GM12878 (cell line): ENCODE results near the gene ZMIZ1. TPM values are rescaled to one million over a fixed set of nuclear protein-coding genes. Genes with fewer than 3 reads are reported as not detected.

Experiments
- BMI1 ChIP-seq: fragments of 450-650 bp; IDR thresholded peaks from 2 replicates; pipeline ENCODE4 v1.6.1; 2016; ENCODE audit warnings: mild to moderate bottlenecking, moderate library complexity, borderline replicate concordance
- EZH2 ChIP-seq: IDR thresholded peaks from 2 replicates; pipeline ENCODE4 v1.6.1; 2012; ENCODE audit warnings: low read depth, mild to moderate bottlenecking, control low read depth, inconsistent platforms, low read length, borderline replicate concordance; ENCODE audit not compliant: control insufficient read depth
- GABPA ChIP-seq: IDR thresholded peaks from 2 replicates; pipeline ENCODE4 v1.6.1; 2014; ENCODE audit warnings: antibody characterized with exemption, low read depth, mild to moderate bottlenecking, inconsistent platforms
- HCFC1 ChIP-seq: fragments of 150-350 bp; IDR thresholded peaks from 2 replicates; pipeline ENCODE4 v1.6.1; 2014; ENCODE audit warnings: low read length
- HDGF ChIP-seq: fragments of 450-650 bp; IDR thresholded peaks from 2 replicates; pipeline ENCODE4 v1.6.1; 2016; ENCODE audit warnings: antibody characterized with exemption
- IKZF1 ChIP-seq: fragments of 450-650 bp; conservative IDR thresholded peaks from 2 replicates; pipeline ENCODE4 v1.6.1; 2017; ENCODE audit warnings: antibody characterized with exemption, mild to moderate bottlenecking
- LARP7 ChIP-seq: fragments of 450-650 bp; IDR thresholded peaks from 2 replicates; pipeline ENCODE4 v1.6.1; 2017; ENCODE audit warnings: mild to moderate bottlenecking
- MYC ChIP-seq: IDR thresholded peaks from 2 replicates; pipeline ENCODE4 v1.6.1; 2011; ENCODE audit warnings: mild to moderate bottlenecking, low read length, moderate library complexity, inconsistent platforms; ENCODE audit not compliant: insufficient read depth, insufficient replicate concordance, insufficient read length, severe bottlenecking
- NFIC ChIP-seq: IDR thresholded peaks from 2 replicates; pipeline ENCODE4 v1.6.1; 2012; ENCODE audit warnings: low read depth, mild to moderate bottlenecking, inconsistent platforms, low read length, moderate library complexity
- NFYB ChIP-seq: IDR thresholded peaks from 2 replicates; pipeline ENCODE4 v1.6.1; 2011; ENCODE audit warnings: low read depth, mild to moderate bottlenecking, low read length, improper control_type of control experiment, moderate library complexity; ENCODE audit not compliant: insufficient read depth
- POLR2A ChIP-seq: IDR thresholded peaks from 2 replicates; pipeline ENCODE4 v1.6.1; 2011; ENCODE audit warnings: low read depth, mild to moderate bottlenecking, low read length
- POLR2AphosphoS2 ChIP-seq: IDR thresholded peaks from 2 replicates; pipeline ENCODE4 v1.6.1; 2011; ENCODE audit warnings: low read depth, mild to moderate bottlenecking, low read length, improper control_type of control experiment, moderate library complexity
- POLR2AphosphoS5 ChIP-seq: IDR thresholded peaks from 2 replicates; pipeline ENCODE4 v1.6.1; 2011; ENCODE audit warnings: mild to moderate bottlenecking, low read length, inconsistent platforms
- RAD51 ChIP-seq: fragments of 450-650 bp; IDR thresholded peaks from 2 replicates; pipeline ENCODE4 v1.6.1; 2016; ENCODE audit warnings: moderate library complexity, mild to moderate bottlenecking, inconsistent platforms
- RELB ChIP-seq: fragments of 450-650 bp; IDR thresholded peaks from 2 replicates; pipeline ENCODE4 v1.6.1; 2017; ENCODE audit warnings: low read depth, mild to moderate bottlenecking, moderate library complexity
- SMAD1 ChIP-seq: fragments of 450-650 bp; IDR thresholded peaks from 2 replicates; pipeline ENCODE4 v1.6.1; 2018; ENCODE audit warnings: mild to moderate bottlenecking, low read depth; ENCODE audit not compliant: partially characterized antibody
- SP1 ChIP-seq: IDR thresholded peaks from one replicate; pipeline ENCODE4 v1.6.1; 2011; ENCODE audit warnings: low read depth, low read length
- TCF12 ChIP-seq: IDR thresholded peaks from 2 replicates; pipeline ENCODE4 v1.6.1; 2011; ENCODE audit warnings: low read depth, mild to moderate bottlenecking, low read length
- WRNIP1 ChIP-seq: IDR thresholded peaks from 2 replicates; pipeline ENCODE4 v1.6.1; 2011; ENCODE audit warnings: low read depth, low read length, improper control_type of control experiment, borderline replicate concordance
- ZBED1 ChIP-seq: IDR thresholded peaks from 2 replicates; pipeline ENCODE4 v1.6.1; 2016; ENCODE audit warnings: borderline replicate concordance
- ZNF24 ChIP-seq: fragments of 450-650 bp; IDR thresholded peaks from 2 replicates; pipeline ENCODE4 v1.6.1; 2017; ENCODE audit warnings: antibody characterized with exemption, mild to moderate bottlenecking
- polyA plus RNA-seq, 11 experiments: library from polyadenylated mRNA; depleted of rRNA in 4 of 11; unstranded in 6 of 11; stranded (reverse) in 5 of 11; fragments of >200 nt; fragmentation: Nextera tagmentation in 4 of 11; fragmentation: Illumina TruSeq in 1 of 11; extraction: Ambion mirVana in 4 of 11; extraction: Trizol in 1 of 11; gene quantifications; 1 replicate in 1 of 11; 2 replicates in 10 of 11; pipeline versions ENCODE4 v1.2.1 to v1.2.3, GENCODE V29; 2011 to 2016; ENCODE audit warnings: inconsistent platforms in 2 of 11, missing spikeins in 2 of 11, low read depth in 1 of 11
- total RNA-seq, 4 experiments: library from RNA; depleted of rRNA in 3 of 4; stranded (reverse); fragments of >200 nt in 3 of 4; fragmentation: Illumina TruSeq in 1 of 4; extraction: Trizol in 1 of 4; gene quantifications; 2 replicates each; pipeline versions ENCODE4 v1.2.1 to v1.2.3, GENCODE V29; 2013 to 2021
- TF ChIP-seq, protein P1 (sequence below): fragments of 450-650 bp; IDR thresholded peaks from 2 replicates; pipeline ENCODE4 v1.6.1; 2017; ENCODE audit warnings: antibody characterized with exemption, mild to moderate bottlenecking, moderate library complexity
- TF ChIP-seq, protein P2 (sequence below): fragments of 450-650 bp; IDR thresholded peaks from 2 replicates; pipeline ENCODE4 v1.6.1; 2017; ENCODE audit warnings: mild to moderate bottlenecking, moderate library complexity

Gene ZMIZ1
- total and polyA plus RNA-seq, 10 of the 15 experiments (the other 5 are each of a cell fraction or from before 2014, with no cell fraction given) = 3.1 to 82.3 (median 14.9) TPM

GRCh38 chr10:79249186-79250121 is 180.7 kb downstream of the ZMIZ1 start (continued):
- TF ChIP-seq POLR2AphosphoS2 = no peak
- TF ChIP-seq IKZF1 = peak; percentile 49; the same call in 1 of the 2 replicates
- peak; percentile 91; the same call in 1 of the 2 replicates for TF ChIP-seq ZBED1
- TF ChIP-seq LARP7 = peak; percentile 31; the same call in 1 of the 2 replicates
- TF ChIP-seq RAD51 = no peak
- TF ChIP-seq NFYB = no peak
- TF ChIP-seq NFIC = no peak
- peak; percentile 68; the same call in 1 of the 2 replicates for TF ChIP-seq TCF12
- peak; percentile 35; the same call in 1 of the 2 replicates for TF ChIP-seq HDGF
- no peak for TF ChIP-seq BMI1
- no peak for TF ChIP-seq MYC
- no peak for TF ChIP-seq EZH2
- TF ChIP-seq ZNF24 = no peak
- TF ChIP-seq WRNIP1 = no peak
- TF ChIP-seq POLR2A = peak; percentile 62
- TF ChIP-seq HCFC1 = no peak
- no peak for TF ChIP-seq SP1
- no peak for TF ChIP-seq SMAD1
- no peak for TF ChIP-seq RELB
- TF ChIP-seq GABPA = no peak
- TF ChIP-seq, protein P1, sequence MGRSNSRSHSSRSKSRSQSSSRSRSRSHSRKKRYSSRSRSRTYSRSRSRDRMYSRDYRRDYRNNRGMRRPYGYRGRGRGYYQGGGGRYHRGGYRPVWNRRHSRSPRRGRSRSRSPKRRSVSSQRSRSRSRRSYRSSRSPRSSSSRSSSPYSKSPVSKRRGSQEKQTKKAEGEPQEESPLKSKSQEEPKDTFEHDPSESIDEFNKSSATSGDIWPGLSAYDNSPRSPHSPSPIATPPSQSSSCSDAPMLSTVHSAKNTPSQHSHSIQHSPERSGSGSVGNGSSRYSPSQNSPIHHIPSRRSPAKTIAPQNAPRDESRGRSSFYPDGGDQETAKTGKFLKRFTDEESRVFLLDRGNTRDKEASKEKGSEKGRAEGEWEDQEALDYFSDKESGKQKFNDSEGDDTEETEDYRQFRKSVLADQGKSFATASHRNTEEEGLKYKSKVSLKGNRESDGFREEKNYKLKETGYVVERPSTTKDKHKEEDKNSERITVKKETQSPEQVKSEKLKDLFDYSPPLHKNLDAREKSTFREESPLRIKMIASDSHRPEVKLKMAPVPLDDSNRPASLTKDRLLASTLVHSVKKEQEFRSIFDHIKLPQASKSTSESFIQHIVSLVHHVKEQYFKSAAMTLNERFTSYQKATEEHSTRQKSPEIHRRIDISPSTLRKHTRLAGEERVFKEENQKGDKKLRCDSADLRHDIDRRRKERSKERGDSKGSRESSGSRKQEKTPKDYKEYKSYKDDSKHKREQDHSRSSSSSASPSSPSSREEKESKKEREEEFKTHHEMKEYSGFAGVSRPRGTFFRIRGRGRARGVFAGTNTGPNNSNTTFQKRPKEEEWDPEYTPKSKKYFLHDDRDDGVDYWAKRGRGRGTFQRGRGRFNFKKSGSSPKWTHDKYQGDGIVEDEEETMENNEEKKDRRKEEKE = no peak
- peak; percentile 66; the same call in 1 of the 2 replicates for TF ChIP-seq POLR2AphosphoS5
- TF ChIP-seq, protein P2, sequence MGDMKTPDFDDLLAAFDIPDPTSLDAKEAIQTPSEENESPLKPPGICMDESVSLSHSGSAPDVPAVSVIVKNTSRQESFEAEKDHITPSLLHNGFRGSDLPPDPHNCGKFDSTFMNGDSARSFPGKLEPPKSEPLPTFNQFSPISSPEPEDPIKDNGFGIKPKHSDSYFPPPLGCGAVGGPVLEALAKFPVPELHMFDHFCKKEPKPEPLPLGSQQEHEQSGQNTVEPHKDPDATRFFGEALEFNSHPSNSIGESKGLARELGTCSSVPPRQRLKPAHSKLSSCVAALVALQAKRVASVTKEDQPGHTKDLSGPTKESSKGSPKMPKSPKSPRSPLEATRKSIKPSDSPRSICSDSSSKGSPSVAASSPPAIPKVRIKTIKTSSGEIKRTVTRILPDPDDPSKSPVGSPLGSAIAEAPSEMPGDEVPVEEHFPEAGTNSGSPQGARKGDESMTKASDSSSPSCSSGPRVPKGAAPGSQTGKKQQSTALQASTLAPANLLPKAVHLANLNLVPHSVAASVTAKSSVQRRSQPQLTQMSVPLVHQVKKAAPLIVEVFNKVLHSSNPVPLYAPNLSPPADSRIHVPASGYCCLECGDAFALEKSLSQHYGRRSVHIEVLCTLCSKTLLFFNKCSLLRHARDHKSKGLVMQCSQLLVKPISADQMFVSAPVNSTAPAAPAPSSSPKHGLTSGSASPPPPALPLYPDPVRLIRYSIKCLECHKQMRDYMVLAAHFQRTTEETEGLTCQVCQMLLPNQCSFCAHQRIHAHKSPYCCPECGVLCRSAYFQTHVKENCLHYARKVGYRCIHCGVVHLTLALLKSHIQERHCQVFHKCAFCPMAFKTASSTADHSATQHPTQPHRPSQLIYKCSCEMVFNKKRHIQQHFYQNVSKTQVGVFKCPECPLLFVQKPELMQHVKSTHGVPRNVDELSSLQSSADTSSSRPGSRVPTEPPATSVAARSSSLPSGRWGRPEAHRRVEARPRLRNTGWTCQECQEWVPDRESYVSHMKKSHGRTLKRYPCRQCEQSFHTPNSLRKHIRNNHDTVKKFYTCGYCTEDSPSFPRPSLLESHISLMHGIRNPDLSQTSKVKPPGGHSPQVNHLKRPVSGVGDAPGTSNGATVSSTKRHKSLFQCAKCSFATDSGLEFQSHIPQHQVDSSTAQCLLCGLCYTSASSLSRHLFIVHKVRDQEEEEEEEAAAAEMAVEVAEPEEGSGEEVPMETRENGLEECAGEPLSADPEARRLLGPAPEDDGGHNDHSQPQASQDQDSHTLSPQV = no peak
